HG02759 (cell line): ENCODE measurements around the gene EGR4.

Source experiments
- ATAC-seq: cut with Tn5 transposase; IDR thresholded peaks from one replicate; pipeline ENCODE4 v1.9.1; 2021; ENCODE audit warnings: mild to moderate bottlenecking, moderate library complexity; ENCODE audit not compliant: unreplicated experiment

Gene EGR4

DNA sequence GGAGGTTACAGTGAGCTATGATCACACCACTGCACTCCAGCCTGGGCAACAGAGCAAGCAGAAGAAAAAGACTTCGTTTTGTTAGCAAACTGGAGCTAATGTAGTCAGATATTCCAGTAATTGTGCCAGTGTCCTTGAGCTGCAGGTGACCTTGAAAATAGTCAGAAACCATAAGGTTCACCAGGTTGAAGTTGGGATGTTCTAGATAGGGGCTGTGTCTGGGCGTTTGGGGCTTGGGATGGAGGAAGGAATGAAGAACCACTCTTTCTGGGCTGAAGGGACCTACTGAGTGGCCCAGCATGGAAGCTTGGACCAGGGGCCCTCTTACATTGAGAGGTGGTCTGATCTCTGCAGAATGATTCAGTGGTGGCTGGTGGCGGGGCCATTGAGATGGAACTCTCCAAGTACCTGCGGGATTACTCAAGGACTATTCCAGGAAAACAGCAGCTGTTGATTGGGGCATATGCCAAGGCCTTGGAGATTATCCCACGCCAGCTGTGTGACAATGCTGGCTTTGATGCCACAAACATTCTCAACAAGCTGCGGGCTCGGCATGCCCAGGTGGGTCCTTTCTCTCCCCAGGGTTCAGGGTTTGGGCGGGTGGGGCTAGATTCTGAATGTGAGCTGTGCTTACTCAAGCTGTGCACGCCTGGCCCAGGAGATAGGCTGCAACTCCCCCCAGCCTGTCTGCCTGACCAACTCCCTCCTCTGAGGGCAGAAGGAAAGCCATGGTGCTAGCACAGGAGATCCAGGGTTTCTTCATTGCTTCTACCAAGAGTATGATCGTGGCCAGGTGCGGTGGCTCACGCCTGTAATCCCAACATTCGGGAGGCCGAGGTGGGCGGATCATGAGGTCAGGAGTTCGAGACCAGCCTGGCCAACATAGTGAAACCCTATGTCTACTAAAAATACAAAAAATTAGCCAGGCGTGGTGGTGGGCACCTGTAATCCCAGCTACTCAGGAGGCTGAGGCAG, 42.2 kb downstream of the EGR4 start:
- no peak for ATAC-seq

DNA sequence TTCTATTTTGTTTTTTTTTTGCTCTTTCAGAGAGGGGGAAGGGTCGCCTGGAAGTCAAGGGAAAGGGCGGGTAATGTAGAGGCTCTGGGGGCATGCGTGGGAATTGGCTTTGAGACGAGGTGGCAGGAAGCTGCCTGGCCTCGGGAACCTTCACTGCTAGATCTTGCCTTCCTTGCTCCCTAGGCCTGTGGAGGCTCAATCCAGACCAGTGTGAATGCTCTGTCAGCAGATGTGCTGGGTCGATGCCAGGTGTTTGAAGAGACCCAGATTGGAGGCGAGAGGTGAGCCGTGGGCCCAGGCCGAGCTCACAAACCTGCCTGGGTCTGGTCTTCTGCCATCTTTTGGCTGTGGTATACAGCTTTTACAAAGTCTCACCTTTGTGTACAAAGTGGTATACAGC, 43.7 kb downstream of the EGR4 start:
- no peak for ATAC-seq

GRCh38 chr2:73246850-73247249, 46.5 kb downstream of the EGR4 start:
- ATAC-seq = no peak

DNA sequence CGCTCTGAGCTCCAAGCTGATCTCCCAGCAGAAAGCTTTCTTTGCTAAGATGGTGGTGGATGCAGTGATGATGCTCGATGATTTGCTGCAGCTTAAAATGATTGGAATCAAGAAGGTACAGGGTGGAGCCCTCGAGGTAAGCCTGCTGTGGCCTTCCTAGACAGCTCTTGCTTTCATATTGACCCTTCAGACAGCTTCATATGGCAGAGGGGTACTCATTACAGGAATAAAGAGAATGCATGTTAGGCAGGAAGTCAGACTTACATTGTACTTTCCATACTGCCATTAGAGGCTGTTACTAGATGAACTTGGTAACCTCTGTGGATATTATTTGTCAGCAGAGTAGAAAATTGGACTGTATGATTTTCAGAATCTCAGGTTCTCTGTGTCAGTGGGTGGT, 48.8 kb downstream of the EGR4 start:
- no peak for ATAC-seq

GRCh38 chr2:73243884-73244570, 49.3 kb downstream of the EGR4 start:
- ATAC-seq = no peak
